Left renal cortex interstitium (tissue), 4 donors: Measurements from ENCODE around the gene HMGA1. TPM values are rescaled to one million over a fixed set of nuclear protein-coding genes. Genes with fewer than 3 reads are reported as not detected.
"Not testable (repeated sequence)": the region's sequence is repeated elsewhere in the genome, so short reads cannot be mapped to it uniquely, and the experiment has no call there.

Experiments
- DNase-seq, 4 donors: peaks; one replicate each; pipeline ENCODE4 v3.0.0-alpha.2; 2013; ENCODE audit warnings: low read depth in 4 of 4, low spot score in 2 of 4, missing footprints in 1 of 4
- polyA plus RNA-seq, 4 donors: library from polyadenylated mRNA; unstranded; fragments of 120-200 nt; gene quantifications; one replicate each; pipeline ENCODE4 v1.2.1, GENCODE V29; 2013; ENCODE audit not compliant: insufficient read length in 4 of 4

Gene HMGA1
- polyA plus RNA-seq, 4 donors: 87.8 to 176 (median 138) TPM

GRCh38 chr6:34259529-34260069, 22.9 kb downstream of the HMGA1 start:
- DNase-seq: no peak

GRCh38 chr6:34260576-34261267, 24.0 kb downstream of the HMGA1 start:
- DNase-seq: no peak

GRCh38 chr6:34263484-34263883, 26.8 kb downstream of the HMGA1 start:
- not testable (repeated sequence) for DNase-seq

GRCh38 chr6:34267746-34268145, 31.1 kb downstream of the HMGA1 start:
- no peak for DNase-seq

- DNase-seq: not testable (repeated sequence)
These were observed 32.5 kb downstream of the HMGA1 start for GRCh38 chr6:34269132-34269531.

GRCh38 chr6:34269658-34270341, 33.1 kb downstream of the HMGA1 start:
- DNase-seq: not testable (repeated sequence)

GRCh38 chr6:34272013-34272926, 35.6 kb downstream of the HMGA1 start:
- DNase-seq: no peak

GRCh38 chr6:34273242-34273805, 36.7 kb downstream of the HMGA1 start:
- DNase-seq: no peak

- no peak for DNase-seq
These were observed 37.5 kb downstream of the HMGA1 start for GRCh38 chr6:34274129-34274528.

GRCh38 chr6:34275128-34275804, 38.6 kb downstream of the HMGA1 start:
- DNase-seq: no peak

- DNase-seq: no peak
These were observed 39.5 kb downstream of the HMGA1 start for GRCh38 chr6:34276191-34276590.

GRCh38 chr6:34276881-34277762, 40.4 kb downstream of the HMGA1 start:
- DNase-seq: peak in 1 of 4 donors; percentile 36

GRCh38 chr6:34277763-34278112, 41.1 kb downstream of the HMGA1 start:
- DNase-seq: no peak

- DNase-seq: no peak
These were observed 42.2 kb downstream of the HMGA1 start for GRCh38 chr6:34278833-34279232.

GRCh38 chr6:34280216-34280615, 43.5 kb downstream of the HMGA1 start:
- DNase-seq: no peak

GRCh38 chr6:34281702-34282334, 45.1 kb downstream of the HMGA1 start:
- DNase-seq: no peak

GRCh38 chr6:34284563-34285447, 48.1 kb downstream of the HMGA1 start:
- no peak for DNase-seq
